Fibroblast of upper back skin (primary cell): ENCODE data around the gene TCIRG1.

Experiments
- DNase-seq: peaks from one replicate; pipeline ENCODE4 v3.0.0-alpha.2; 2013

TCIRG1 gene

DNA sequence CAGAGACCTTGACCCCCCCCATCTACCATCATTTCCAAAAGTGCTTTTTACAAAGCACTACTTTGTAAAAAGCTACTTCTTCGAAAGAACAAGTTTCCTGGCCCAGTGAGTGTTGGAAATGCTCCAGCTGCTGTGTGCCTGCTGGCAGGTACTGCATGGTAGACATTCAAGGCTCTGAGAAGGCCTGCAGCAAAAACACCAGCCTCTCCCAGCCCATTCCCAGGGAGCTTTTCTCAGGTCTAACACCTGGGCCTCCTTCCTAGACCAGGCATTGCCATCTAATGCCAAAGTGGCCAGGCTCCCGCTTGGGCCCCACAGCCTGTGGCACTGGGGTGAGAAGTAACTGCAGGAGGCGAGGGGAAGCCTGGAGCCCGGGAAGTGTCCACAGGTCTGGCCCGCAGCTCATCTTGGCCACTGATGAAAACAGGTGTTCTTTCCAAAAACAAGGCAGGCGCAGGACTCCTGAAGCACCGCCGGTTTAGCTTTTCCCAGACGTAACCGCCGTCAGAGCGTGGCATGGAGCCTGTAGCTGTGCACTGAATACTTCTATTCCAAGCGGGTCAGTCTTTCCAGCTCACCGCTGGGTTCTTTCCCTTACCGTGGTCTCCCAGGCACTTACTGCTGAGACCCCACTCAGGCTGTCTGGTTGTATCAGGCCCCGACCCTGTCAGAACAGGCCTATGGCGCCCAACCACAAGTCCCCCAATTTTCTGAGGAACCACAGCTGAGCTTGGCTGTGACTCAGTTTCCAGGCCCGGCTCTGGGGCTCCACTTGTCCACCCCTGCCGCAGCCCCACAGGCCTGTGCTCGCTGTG, 1.2 kb upstream of the TCIRG1 start:
- no peak for DNase-seq

DNA sequence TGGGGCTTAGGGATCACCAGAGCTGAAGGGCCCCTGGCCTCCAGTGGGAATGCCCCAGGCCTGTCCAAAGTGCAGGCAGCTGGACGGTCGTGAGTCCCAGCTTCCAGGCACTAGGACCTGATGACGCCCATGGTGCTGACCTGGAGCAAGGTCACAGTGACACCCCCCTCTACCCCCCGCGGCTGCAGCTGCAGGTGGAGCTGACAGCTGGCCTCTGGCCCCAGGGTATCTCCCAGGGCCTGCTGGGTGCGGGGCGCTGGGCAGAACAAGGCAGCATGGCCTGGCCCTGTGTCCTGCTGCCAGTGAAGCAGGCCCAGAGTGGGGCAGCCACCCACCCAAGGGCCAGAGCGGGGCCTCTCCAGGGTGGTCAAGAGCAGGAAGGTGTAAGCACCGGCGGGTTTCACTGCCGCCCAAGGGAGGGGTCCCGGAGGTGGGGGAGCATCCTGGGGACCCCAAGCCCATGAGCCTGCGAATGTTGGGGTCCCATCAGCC, 553 bp upstream of the TCIRG1 start:
- no peak for DNase-seq

DNA sequence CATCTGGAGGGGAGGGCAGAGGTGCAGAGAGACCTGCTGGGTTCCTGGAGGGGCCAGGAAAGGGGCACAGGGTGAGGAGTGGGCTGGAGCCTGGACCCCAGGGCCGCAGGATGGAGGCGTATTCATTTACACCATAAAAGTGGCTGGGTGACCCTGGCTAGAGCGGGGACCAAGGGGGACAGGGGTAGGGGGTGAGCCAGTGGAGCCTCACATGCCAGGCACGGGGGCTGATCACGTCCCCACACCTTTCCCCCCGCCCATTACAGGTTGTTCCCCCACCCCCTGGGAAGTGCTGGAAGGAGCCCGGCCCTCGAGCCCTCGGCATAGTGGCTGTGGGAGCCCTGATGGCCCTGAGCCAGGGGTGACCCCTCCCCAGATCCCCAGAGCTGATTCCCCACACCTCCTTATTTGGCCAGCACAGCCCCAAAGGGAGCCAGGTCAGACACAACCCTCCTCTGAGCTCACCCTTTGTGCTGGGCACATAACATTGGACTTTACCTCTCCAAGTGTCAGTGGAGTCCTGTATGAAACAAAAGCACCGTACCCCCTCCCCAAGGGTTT, 781 bp downstream of the TCIRG1 start:
- DNase-seq: no peak

DNA sequence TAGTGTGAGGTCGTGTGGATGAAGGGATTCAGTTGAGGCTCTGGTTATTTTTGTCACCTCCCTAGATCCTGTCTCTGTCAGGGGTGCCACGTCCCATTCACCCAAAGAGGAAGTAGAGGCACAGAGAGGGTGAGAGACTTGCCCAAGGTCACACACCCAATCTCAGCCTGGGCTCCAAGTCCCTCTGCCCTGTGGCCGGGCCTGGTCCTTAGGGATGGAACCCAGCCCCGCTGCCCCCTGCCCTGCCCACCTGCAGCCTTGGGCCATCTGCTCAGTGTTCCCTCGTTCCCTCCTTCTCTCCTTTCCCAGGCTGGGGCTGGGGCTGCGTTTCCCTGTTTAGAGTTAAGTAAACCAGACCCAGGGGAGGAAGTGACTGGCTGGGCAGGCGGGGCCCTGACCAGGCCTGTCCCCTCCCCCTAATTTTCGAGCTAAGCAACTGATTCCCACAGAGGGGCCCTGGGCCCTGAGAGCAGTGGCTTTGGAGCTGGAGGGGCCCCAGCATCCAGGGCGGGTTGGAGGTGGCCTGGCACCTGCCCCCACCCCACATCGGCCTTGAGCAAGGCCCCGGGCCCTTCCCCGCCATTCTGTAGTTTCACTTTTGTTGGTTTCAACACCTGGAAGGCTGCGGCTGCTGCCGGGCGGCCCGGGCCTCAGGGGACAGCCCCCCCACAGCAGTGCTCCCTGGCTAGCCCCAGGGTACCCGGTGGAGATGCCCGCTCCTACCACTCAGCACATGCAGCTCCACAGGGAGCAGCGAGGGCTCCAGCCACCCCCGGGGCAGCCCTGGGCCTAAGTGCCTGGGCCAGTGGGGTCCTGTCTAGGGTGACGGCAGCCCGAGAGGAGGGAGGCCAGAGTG, 1.5 kb downstream of the TCIRG1 start:
- DNase-seq: peak; percentile 63

DNA sequence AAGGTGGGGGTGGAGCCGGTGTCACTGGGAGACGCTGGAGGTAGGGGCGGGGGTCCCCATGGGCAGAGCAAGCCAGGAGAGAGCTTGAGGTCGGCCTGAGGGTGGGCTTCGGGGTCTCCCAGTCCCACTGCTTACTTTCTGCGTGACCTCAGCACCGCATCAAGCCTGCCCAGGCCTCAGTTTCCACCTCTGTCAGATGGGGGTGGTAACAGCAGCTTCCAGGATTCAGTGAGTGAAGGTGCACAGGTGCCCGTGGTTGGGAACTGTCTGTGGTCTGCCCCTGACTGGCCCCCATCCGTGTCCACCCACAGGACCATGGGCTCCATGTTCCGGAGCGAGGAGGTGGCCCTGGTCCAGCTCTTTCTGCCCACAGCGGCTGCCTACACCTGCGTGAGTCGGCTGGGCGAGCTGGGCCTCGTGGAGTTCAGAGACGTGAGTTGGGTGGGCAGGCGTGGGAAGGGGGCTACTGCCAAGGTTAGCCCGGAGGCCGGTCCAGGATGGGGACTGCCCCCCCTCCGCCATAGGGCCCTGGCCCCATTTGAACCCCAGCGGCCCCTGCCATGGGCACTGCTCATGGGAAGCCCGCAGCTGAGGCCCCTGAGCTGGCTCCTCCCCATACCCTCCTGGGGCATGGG, 2.2 kb downstream of the TCIRG1 start:
- no peak for DNase-seq

DNA sequence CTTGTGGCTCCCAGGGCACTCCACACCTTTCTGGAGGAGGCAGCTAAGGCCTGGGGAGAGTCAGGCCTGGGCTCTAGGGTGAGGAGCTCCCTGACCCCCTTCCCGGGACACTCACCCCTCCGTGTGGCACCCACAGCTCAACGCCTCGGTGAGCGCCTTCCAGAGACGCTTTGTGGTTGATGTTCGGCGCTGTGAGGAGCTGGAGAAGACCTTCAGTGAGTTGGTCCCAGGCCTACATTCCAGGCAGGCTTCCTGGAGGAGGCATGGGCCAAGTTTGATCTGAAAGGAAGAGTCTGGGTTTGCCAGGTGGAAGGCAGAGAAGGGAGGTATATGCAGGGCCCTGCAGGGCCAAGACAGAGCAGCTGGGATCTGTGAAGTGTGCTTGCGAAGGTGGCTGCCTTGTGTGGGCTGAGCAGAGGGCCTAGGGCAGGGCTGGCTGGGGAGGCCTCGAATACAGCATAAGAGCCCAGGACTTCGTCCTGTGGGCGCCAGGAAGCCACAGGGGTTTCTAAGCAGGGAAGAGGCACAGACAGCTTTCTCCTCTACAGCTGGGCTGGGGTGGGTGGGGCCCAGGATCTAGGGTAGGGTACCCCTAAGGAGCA, 2.9 kb downstream of the TCIRG1 start:
- DNase-seq: no peak

DNA sequence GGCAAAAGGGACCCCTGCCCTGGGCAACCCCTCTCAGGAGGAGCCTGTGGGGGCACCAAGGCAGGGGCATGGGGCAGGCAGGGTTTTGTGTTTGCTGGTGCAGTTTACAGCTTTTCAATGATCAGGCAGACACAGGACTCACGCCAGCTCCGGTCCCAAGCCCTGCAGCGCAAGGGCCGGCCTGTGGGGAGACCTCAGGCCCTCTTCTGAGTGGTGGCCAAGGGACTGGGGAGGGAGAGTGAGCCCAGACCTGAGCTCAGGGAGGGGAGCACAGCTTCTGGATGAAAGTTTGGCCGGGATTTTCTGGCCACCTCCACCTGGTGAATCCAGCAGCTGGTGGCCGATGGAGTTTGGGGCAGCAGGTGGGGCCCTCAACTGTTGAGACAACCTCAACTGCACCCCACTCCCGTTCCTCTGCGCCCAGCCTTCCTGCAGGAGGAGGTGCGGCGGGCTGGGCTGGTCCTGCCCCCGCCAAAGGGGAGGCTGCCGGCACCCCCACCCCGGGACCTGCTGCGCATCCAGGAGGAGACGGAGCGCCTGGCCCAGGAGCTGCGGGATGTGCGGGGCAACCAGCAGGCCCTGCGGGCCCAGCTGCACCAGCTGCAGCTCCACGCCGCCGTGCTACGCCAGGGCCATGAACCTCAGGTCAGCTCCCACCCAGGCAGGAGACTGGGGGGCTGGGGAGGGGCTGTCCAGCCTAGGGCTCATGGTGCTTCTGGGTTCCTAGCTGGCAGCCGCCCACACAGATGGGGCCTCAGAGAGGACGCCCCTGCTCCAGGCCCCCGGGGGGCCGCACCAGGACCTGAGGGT, 3.6 kb downstream of the TCIRG1 start:
- no peak for DNase-seq

DNA sequence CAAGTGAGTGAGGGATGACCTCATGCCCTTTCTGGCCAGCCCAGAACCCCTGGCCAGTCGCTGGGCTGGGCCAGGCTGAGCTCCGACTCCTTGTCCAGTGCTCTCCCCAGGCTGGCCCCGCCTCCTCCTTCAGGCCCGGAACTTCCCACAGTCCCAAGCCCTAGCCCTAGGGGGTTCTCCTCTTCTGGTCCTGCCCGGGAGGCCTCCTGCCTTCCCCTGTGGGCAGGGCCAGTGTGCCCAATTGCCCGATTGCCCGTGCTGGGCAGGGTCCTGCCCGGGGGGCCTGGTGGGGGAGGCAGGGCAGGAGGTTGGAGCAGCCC, 4.2 kb downstream of the TCIRG1 start:
- no peak for DNase-seq

DNA sequence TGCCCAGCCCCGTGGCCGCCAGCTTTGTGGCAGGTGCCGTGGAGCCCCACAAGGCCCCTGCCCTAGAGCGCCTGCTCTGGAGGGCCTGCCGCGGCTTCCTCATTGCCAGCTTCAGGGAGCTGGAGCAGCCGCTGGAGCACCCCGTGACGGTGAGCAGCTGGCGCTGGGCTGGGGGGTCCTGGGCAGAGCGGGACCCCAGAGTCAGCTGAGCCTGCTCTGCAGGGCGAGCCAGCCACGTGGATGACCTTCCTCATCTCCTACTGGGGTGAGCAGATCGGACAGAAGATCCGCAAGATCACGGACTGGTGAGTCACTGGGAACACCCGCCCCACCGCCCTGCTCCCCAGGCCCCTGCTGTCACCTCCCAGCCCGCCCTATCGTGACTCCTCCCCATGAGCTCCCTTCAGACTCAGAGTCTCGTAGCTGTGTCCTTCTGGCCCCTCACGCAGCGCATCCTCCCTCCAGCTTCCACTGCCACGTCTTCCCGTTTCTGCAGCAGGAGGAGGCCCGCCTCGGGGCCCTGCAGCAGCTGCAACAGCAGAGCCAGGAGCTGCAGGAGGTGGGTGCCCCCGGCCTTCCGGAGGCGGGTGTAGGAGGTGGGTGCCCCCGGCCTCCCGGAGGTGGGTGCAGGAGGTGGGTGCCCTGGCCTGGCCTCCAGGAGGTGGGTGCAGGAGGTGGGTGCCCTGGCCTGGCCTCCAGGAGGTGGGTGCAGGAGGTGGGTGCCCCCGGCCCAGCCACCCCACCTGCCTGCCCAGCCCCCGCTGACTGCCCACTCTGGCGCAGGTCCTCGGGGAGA, 4.7 kb downstream of the TCIRG1 start:
- peak; percentile 59 for DNase-seq

DNA sequence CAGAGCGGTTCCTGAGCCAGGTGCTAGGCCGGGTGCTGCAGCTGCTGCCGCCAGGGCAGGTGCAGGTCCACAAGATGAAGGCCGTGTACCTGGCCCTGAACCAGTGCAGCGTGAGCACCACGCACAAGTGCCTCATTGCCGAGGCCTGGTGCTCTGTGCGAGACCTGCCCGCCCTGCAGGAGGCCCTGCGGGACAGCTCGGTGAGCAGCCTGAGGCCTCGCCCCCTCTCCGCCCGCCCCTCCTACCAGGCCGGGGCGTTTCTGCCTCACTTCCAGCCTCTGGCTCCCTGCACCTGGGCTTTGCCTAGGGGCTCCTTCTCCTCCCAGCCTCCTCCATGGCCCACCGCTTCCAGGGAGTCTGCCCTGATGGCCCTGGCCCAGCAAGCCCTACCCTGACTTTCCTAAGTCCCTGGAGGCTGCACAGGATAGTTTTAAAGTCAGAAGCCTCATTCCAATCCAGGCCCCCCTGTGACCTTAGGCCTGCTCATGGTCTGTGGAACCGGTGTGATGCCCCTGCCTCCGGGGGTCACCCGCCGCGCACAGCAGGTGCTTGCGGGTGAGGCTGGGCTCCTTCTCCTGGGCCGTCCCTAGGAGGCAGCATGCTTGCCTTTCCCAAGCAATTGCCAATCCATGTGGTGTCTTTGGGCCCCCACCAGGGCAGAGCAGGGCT, 5.5 kb downstream of the TCIRG1 start:
- no peak for DNase-seq

DNA sequence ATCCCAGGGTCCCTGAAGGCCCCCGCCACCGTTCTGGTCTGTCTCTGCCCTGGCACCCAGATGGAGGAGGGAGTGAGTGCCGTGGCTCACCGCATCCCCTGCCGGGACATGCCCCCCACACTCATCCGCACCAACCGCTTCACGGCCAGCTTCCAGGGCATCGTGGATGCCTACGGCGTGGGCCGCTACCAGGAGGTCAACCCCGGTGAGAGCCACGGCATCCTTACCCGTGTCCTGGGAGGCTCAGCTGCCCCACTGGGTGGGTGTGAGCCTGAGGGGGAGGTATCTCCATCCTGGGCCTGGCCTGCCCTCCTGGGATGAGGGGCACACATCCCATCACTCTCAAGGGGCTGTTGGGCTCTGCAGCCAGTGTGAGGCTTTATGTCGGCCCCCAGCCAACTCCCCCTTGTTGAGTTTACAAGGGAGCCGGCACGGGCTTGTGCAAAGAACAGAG, 6.1 kb downstream of the TCIRG1 start:
- DNase-seq: no peak

DNA sequence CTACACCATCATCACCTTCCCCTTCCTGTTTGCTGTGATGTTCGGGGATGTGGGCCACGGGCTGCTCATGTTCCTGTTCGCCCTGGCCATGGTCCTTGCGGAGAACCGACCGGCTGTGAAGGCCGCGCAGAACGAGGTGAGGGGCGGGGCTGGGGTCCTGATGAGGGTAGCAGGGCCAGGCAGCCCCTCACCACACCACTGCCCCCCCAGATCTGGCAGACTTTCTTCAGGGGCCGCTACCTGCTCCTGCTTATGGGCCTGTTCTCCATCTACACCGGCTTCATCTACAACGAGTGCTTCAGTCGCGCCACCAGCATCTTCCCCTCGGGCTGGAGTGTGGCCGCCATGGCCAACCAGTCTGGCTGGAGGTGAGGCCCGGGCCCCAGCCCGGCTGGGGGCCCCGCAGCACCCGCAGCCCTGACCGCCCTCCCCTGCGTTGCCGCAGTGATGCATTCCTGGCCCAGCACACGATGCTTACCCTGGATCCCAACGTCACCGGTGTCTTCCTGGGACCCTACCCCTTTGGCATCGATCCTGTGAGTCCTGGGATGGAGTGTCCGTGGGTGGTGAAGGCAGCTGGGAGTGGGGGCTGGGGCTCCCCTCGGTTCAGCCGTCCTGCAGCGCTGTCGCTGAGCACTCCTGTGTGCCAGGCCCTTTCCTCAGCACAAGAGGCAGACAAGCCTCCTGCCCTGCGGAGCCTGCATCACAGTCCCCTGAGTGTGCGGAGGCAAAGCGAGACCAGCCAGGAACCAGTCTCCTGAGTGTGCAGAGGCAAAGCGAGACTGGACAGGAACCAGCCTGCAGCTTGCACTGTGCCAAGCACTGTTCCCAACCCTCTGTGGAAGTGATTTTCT, 8.8 kb downstream of the TCIRG1 start:
- no peak for DNase-seq

DNA sequence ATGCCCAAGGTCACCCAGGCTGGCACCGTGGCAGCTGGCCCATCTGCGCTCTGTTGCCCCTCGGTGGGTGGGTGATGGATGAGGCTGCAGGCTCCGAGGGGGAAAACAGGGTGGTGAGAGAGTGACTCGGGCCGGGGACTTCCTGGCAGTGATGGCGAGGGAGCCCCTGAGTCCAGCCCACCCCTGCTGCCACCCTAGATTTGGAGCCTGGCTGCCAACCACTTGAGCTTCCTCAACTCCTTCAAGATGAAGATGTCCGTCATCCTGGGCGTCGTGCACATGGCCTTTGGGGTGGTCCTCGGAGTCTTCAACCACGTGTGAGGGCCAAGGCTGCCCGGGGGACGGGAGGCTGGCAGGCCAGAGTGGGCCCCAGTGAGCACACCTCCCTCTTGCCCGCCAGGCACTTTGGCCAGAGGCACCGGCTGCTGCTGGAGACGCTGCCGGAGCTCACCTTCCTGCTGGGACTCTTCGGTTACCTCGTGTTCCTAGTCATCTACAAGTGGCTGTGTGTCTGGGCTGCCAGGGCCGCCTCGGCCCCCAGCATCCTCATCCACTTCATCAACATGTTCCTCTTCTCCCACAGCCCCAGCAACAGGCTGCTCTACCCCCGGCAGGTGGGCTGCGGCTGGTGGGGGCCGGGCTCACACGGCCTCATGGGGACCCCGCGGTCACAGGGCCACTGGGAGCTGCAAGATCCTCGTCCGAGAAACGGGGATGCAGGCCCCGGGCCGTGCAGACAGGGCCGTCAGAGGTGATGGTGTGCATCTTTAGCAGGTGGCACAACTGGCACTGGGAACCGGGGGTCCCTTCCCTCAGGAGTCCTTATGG, 10.1 kb downstream of the TCIRG1 start:
- DNase-seq: no peak

DNA sequence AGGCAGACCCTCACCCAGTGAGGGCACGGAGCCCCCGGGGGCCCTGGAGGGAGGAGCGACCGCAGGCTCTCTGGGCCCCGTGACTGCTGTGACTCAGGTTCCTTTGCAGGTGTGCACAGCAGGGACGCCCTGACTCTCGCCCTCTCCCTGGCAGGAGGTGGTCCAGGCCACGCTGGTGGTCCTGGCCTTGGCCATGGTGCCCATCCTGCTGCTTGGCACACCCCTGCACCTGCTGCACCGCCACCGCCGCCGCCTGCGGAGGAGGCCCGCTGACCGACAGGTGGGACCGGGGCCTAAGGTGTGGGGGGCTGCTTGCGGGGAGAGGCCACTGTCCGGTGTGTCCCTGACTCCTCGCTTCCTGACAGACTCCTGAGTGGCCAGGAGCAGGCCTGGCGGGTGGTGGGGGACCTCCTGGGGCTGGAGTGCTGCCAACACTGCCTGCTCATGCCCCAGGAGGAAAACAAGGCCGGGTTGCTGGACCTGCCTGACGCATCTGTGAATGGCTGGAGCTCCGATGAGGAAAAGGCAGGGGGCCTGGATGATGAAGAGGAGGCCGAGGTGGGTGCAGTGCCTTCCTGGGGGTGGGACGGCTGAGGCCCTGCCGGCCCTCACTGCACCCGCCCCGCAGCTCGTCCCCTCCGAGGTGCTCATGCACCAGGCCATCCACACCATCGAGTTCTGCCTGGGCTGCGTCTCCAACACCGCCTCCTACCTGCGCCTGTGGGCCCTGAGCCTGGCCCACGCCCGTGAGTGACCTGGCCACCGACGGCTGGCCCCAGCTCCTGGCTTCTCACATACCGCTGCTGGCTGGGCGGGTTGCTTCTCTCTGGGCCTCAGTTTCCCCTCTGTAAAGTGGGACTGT, 10.9 kb downstream of the TCIRG1 start:
- DNase-seq: no peak

DNA sequence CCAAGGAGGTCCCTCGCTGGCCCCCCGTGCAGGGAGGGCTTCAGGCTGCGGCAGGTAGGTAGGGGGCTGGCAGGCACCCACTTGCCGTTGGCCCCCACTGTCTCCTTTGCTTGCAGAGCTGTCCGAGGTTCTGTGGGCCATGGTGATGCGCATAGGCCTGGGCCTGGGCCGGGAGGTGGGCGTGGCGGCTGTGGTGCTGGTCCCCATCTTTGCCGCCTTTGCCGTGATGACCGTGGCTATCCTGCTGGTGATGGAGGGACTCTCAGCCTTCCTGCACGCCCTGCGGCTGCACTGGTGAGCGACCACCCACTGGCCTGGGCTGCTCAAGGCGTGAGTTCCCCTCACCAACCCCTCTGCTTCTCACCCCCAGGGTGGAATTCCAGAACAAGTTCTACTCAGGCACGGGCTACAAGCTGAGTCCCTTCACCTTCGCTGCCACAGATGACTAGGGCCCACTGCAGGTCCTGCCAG, 11.6 kb downstream of the TCIRG1 start:
- no peak for DNase-seq

DNA sequence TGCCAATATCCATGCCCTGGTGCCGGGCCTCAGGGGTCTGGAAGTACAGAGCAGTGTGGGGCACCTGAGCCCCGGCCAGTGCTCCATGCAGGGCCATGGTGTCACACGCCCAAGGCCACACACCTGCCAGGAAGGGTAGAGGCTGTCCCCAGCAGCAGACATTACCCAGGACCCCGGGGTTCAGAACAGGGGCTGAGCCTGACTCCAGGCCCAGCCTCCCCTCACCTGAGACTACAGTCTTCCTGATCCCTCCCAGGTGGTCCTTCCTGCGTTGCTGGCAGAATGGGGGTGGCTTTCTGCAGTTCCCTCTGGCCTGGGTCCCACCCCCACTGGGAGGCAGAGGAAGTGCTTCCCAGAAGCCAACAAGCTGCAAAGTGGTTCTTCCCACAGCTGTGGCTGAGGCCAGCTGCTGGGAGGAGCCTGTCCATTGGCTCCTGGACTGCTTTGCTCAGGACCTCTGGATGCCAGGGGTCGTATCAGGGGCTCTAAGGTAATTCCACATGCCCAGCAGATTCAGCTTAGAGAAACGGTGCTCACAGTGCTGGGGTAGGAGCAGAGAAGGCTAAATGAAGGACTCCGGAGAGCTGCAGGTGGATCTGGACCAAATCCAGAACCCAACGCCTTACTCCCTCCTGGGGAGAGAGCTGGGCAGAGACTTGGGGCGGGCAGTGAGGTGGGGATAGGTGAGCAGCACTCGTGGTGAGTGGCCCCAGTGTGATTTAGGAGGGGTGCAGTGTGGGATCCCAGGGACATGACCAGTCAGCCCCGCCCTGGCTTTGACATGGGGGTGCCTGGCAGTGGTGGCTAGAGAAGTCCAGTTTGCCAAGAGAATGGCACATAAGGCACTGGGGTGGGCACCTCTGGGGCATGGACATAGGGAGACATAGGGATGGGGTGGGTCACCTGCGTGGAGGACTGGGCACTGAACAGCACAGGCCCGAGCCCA, 12.6 kb downstream of the TCIRG1 start:
- no peak for DNase-seq
